GM18520 (cell line): ENCODE measurements around the gene RETREG3.
"Not testable (repeated sequence)": the region's sequence is repeated elsewhere in the genome, so short reads cannot be mapped to it uniquely, and the experiment has no call there.

Source experiments
- ATAC-seq: cut with Tn5 transposase; IDR thresholded peaks from one replicate; pipeline ENCODE4 v1.9.1; 2021; ENCODE audit not compliant: unreplicated experiment

Gene RETREG3

DNA sequence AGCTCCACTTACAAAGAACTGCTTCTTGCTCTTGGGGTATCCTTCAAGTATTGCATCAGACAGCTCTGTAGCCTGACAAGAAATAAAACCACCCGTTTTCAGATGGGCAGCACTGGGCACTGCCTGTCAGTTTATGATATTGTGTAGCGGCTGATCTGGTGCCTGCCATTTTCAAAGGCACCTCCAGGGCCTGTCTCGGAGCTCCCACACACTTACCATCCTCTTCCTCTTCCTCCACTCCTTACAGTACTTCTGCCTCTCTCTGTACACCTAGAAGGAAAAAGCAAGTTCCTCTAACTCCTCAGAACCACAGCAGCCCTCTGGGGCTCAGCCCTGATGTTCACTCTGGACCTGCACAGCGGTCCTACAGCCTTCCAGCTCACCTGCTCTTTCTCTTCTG lies 36.1 kb downstream of the RETREG3 start:
- no peak for ATAC-seq

DNA sequence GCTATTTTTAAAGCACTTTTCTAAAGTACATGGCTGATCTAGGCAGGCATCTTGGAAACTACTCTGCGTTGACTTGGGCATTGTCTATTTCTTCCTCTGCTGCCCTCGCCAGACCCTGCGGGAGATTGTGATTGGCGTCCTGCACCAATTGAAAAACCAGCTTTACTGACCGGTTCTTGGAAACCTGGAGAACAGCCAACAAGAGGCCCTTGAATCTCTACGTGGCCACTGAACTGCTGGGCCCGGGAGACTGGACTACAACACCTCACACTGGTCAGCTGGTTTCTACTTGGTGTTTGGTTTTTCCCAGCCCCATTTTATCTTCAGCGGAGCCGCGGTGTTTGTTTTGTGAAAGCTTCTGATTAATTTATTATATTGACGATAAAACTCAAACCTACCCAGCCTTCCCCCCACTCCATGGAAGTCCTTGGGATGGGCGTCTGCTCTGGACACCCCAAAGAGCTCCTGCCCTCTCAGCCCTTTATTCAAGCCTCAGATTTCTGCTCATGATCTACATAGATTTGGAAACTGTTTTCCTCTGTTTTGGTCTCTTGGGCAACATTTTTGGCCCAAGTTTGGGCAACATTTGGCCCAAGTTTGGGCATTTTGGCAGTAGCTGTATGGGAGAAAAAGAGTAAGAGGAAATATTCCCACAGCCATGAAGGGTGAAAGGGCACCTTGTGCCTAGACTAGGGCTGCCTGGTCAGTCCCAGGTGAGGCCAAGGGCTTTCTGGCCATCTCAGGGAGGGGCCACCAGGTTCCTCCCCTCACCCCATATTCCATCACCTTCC lies 37.5 kb downstream of the RETREG3 start:
- ATAC-seq = no peak

DNA sequence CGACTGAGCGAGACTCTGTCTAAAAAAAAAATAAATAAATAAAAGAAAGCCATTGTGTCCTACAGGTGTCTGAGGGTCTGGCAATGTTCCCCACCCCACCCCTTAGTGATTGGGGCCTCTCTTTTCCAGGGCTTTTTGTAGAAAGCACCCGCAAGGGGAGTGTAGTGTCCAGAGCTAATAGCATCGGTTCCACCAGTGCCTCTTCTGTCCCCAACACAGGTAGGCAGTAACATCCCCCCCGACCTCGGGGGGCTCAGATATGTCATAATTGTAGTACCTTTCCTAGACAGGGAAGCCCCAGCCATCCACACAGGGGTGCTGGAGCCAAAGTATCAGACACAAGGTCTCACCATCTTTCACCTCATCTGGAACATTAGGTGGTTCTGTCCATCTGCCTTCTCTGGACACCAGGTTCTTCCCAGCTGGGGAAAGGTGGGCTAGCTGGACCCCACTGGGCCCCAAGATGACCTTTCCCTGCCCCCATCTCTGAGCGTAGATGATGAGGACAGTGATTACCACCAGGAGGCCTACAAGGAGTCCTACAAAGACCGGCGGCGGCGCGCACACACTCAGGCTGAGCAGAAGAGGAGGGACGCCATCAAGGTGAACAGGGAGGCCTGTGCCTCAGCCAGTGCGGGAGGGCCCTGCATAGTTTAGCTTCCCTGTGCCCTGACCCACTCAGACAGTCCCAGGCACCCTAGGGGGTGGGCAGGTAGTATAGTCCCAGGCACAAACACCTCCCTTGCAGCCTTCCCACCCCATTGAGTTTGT lies 40.6 kb downstream of the RETREG3 start:
- no peak for ATAC-seq

DNA sequence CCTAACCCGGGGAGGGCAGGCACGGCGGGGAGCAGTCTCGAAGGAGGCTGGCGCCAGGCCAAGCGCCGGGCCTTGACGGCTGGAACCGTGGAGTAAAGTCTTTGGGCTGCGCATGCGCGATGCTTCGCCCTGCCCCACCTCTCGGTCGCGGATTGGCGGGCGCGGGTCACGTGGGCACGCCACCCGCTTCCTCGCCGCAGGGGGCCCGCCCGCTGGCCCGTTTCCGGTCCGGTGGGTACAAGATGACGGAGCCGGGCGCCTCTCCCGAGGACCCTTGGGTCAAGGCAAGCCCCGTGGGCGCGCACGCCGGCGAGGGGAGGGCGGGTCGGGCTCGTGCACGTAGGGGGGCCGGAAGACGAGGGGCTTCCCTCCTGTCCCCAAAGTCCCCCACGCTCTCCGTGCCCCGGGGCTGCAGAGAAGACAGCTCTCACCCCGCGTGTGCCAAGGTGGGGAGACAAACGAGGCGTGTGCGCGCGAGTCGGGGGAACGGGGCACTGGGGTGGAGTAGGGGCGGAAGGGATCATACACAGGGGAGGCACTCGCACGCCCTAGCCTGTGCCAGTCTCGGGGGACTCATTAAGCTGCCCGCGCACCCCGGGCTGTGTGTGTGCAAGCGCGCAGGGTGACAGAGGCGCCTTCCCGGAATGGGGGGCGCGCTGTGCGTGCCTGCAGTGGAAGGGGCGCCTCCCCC lies 42.1 kb downstream of the RETREG3 start, which contains the start of gene MLX:
Gene MLX, plus strand, starts transcription at position 218 of the 691 bp plus-strand sequence. Its CDS starts 25 bp downstream, at position 243.
- peak; percentile 40 for ATAC-seq

DNA sequence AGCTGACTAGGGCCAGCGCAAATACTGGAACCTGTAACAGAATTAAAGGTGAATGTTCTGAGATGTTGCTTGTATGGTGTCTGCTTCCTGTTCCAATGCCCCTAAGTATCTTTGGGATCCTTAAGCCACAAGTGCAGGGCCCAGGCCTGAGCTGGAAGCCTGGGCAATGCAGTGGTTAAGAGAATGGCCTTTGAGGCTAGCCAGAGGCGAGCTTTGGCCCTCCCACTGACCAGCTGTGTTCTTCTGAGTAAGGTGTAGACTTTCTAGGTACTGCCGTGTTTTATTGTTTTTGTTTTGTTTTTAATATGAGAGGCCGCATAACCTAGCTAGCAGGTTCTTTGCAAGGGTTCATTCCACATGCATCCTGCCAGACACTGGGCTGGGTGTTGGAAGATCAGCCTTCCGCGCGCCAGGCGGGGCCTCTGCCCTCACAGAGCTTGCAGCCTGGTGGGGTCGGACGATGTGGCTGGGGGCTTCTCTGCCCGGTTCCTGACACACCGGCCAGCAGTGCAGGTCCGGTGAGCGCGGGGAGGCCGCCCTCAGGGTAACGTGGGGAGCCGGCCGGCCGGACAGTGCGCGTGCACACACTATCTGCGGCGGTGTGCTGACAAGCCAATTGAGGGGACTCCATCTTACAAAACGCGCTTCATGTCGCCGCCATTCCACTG lies 42.8 kb downstream of the RETREG3 start:
- no peak for ATAC-seq

DNA sequence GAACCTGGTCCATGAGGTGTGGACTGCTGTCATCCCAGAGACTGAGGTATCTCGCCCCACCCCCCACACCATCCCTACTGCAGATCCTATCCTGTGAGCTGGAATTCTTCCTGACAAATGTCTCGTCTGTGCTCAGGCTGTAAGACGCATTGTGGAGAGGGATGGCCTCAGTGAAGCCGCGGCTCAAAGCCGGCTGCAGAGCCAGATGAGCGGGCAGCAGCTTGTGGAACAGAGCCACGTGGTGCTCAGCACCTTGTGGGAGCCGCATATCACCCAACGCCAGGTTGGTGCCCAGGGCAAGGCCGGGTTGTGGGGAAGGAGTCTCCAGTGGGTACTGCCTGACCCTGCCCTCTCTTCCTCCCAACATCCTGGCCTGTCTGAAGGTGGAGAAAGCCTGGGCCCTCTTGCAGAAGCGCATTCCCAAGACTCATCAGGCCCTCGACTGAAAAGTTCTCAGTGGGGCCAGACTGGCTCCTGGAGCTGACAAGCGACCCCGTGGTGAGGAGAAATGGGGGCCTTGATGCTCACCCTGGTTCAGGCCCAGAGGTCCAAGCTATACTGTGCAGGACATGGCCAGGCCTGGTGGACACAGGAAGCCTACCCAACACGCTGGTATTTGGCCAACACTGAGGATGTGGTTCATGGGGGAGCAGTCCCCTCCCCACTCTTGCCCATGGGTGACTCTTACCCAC lies 43.5 kb downstream of the RETREG3 start:
- no peak for ATAC-seq

DNA sequence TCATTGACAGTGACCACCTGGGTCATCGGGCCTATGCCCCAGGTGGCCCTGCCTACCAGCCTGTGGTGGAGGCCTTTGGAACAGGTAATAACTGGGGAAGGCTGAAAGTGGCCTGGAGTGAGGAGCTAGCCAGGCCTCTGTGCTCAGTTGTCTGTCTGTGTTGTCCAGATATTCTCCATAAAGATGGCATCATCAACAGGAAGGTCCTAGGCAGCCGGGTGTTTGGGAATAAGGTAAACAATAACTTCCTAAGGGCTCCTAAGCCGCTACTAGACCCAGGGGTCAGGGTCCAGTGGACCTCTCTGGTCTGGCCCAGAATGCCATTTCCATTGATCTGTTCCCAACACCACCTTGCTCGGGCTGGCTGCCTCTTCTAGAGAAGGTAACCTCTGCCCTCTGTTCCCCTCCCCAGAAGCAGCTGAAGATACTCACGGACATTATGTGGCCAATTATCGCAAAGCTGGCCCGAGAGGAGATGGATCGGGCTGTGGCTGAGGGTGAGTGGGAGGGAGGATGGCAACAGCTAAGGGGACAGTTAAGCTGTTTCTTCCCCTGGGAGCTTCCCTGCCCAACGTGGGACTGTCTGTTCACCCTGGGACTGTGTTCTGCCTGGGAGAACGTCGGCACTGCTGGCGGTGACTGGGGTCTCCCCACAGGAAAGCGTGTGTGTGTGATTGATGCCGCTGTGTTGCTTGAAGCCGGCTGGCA lies 44.2 kb downstream of the RETREG3 start:
- ATAC-seq = no peak

DNA sequence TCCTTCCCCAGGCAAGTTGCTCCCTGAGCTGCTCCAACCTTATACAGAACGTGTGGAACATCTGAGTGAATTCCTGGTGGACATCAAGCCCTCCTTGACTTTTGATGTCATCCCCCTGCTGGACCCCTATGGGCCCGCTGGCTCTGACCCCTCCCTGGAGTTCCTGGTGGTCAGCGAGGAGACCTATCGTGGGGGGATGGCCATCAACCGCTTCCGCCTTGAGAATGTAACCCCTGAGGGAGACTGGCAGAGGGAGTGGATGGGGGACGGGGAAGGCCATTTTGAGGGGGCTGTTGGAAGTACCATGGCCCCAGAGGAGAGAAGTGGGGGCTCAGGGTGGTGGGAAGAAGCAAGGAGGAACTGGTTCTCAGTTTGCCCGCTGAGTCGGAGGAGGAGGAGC lies 45.2 kb downstream of the RETREG3 start:
- no peak for ATAC-seq

DNA sequence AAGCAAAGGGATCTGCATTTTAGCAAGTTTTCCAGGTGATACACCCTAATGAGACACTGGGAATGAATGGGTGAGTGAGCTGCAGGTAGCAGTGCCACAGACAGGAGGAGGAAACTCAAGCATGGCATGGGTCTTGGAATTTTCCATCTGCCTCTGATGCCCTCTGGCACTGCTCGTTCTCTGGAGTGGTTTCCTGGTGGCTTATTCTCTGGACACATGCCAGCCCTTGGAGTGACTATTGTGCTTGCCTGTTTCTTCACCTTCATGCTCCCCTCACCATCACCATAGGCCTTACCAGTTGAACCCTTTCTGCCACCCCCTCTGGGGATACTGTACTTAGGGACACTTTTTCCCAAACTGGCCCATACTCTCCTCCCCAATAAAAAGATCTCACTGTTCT lies 45.6 kb downstream of the RETREG3 start:
- ATAC-seq = no peak

DNA sequence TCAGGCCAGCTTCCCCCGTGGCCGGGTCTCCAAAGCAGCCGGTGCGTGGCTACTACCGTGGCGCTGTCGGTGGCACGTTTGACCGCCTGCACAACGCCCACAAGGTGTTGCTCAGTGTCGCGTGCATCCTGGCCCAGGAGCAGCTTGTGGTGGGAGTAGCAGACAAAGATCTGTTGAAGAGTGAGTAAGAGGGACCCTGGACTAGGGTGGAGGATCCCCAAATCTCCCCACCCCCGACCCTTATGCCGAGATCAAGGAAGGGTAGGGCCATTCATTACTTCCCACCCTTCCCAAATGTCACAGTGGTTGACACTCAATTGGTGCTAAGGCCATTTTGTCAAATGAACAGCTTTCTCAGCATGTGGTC lies 46.0 kb downstream of the RETREG3 start:
- ATAC-seq = no peak

DNA sequence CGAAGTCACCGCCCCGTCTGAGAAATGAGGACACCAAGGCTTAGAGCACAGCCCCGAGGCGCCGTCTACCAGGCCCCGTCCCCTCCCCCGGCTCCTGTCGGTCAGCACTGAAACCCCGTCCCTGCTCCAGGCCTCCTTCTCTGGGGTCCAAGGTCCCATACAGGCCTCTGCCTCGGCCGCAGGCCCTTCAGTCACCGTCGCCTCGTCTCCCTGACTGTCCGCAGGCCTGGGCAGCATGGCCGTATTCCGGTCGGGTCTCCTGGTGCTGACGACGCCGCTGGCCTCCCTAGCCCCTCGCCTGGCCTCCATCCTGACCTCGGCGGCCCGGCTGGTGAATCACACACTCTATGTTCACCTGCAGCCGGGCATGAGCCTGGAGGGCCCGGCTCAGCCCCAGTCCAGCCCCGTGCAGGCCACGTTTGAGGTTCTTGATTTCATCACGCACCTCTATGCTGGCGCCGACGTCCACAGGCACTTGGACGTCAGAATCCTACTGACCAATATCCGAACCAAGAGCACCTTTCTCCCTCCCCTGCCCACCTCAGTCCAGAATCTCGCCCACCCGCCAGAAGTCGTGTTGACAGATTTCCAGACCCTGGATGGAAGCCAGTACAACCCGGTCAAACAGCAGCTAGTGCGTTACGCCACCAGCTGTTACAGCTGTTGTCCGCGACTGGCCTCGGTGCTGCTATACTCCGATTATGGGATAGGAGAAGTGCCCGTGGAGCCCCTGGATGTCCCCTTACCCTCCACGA lies 46.6 kb downstream of the RETREG3 start:
- no peak for ATAC-seq

DNA sequence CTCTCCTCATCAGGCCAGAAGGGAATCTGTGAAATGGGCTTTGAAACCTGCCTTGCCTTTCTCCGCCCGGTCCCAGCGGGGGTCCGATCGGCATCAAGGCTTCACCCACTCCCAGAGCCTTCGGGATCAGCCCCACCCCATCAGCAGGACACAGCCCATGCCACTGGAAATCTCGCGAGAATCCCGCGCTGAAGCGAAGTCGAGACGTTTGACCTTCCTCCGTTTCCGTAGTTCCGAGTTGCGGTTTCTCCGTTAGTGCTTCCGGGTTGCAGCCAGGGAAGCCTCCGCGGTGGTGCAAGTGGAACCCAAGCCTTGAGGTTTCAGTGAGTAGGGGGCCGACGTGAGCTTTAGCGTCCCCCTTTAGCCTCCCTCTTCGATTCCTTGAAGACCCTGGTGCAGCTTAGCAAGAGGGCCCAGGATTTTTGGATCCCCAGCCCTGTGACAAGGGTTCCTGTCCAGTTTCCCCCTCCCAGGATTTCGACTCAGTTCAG lies 47.2 kb downstream of the RETREG3 start, which contains the start of gene COASY:
Gene COASY, plus strand, starts transcription at position 252 of the 491 bp plus-strand sequence. CDS start 475 bp downstream, outside the sequence.
- ATAC-seq = peak; percentile 50

DNA sequence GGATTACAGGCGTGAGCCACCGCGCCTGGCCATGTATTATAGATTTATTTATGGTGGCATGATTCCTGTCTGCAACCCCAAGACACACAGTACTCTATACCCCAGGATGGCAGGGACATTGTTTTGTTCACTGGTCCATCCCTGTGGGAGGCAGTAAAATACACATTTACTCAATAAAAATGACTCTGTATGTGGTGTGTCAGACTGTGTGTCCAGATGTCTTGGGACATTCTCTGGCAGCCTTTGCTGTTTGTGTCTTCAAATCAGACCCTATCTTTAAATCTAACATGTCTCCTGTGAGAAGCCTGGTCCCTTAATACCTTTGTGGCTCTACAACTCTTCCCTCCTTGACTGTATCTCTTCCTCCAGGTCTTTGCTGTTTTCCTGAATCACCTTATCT lies 48.9 kb downstream of the RETREG3 start:
- ATAC-seq = no peak

DNA sequence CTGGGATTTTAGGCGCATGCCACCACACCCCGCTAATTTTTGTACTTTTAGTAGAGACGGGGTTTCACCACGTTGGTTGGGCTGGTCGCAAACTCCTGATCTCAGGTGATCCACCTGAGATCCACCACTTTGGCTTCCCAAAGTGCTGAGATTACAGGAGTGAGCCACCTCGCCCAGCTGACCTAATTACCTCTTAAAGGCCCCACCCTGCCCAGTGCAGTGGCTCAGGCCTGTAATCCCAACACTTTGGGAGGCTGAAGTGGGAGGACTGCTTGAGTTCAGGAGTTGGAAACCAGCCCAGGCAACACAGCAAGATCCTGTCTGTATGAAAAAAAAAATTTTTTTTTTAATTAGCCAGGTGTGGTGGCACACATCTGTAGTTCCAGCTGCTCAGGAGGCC lies 50.1 kb downstream of the RETREG3 start:
- ATAC-seq = no peak

DNA sequence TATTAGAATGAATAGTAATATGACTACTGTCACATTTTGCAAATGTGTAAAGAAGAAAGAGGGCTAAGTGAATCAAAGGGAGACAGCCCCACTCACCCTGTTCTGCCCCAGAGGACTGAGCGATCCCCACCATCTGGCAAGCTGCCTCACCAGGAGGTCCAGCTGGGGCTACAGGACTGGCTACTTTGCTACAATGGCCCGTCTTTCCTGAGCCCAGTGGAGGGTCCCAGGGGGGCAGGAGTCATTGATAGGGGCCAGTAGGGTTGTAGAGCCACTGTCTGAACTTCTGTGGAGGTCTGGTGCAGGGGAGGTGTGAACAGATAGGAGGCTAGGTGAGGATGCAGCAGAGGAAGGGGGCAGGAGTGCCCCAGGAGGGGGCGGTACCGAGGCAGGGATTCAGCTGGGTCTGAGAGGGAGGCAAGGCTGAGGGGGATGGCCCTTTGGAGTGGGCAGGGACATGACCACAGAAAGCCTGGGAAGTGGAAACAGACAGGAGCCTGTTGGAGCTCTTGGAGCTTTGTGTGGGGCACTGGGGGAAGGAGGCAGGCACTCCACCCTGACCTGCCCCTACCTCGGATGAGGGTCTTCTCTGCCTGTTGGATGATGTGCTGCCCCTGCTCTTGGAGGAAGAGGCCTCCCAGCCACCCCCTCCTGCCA lies 53.1 kb downstream of the RETREG3 start:
- ATAC-seq = not testable (repeated sequence)

DNA sequence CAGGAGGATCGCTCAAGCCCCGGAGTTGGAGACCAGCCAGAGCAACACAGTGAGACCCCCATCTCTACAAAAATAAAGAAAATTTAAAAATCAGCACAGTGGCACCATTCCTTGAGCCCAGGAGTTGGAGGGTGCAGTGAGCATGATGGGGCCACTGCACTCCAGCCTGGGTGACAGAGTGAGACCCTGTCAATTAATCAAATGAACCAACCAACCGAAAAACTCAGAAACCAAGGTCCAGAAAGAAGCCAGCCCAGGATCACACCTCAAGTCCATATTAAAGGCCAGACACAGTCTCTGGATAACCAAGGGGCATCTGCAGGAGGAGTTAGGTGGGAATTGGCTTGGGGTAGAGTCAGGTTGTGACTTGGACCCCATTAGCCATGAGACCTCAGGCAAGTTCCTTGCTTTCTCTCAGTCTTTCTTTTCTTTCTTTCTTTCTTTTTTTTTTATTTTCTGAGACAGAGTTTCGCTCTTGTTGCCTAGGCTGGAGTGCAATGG lies 54.0 kb downstream of the RETREG3 start:
- no peak for ATAC-seq

DNA sequence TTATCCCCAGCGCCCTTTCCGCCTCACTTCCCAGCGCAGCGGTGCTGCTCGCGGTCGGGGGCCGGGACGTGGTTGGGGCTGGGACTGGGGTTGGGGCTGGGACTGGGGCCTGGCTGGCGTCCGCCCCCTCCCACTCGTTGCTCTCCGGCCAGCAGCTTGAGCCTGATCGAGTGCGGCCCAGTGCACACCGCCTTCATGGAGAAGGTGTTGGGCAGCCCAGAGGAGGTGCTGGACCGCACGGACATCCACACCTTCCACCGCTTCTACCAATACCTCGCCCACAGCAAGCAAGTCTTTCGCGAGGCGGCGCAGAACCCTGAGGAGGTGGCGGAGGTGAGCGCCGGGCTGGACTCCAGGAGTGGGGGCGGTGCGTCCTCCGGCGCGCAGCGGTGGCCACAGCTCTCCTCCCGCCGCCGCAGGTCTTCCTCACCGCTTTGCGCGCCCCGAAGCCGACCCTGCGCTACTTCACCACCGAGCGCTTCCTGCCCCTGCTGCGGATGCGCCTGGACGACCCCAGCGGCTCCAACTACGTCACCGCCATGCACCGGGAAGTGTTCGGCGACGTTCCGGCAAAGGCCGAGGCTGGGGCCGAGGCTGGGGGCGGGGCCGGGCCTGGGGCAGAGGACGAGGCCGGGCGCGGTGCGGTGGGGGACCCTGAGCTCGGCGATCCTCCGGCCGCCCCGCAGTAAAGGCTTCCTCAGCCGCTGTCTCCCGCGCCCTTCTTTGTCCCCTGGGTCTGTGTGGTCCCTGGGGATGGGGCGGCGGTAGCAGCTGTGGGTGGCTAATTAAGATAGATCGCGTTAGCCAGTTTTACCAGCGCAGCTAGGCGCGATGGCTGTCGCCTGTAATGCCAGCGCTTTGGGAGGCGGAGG lies 54.7 kb downstream of the RETREG3 start:
- peak; percentile 50 for ATAC-seq
